Colonic mucosa (tissue), 4 donors: ENCODE results near the gene FRMD3. TPM values are rescaled to one million over a fixed set of nuclear protein-coding genes. Genes with fewer than 3 reads are reported as not detected.
"Not testable (repeated sequence)": the region's sequence is repeated elsewhere in the genome, so short reads cannot be mapped to it uniquely, and the experiment has no call there.

Source experiments
- DNase-seq: peaks from one replicate; pipeline ENCODE4 v3.0.0-alpha.2; 2020
- H3K27ac ChIP-seq: fragments of 200-600 bp; one replicate; pipeline ENCODE4 v1.8.0; 2021
- H3K27me3 ChIP-seq: fragments of 200-600 bp; one replicate; pipeline ENCODE4 v1.8.0; 2021
- H3K36me3 ChIP-seq: fragments of 200-600 bp; one replicate; pipeline ENCODE4 v1.8.0; 2021
- H3K4me1 ChIP-seq: fragments of 200-600 bp; one replicate; pipeline ENCODE4 v1.8.0; 2021; ENCODE audit warnings: mild to moderate bottlenecking
- H3K4me3 ChIP-seq: fragments of 200-600 bp; one replicate; pipeline ENCODE4 v1.8.0; 2021
- H3K9ac ChIP-seq, 2 donors: one replicate each; pipeline ENCODE4 v1.7.0; 2013; ENCODE audit warnings: control low read depth in 2 of 2, low read depth in 2 of 2, low read length in 2 of 2
- H3K9me3 ChIP-seq: fragments of 200-600 bp; one replicate; pipeline ENCODE4 v1.8.0; 2021
- intact Hi-C: fragments of 100-400 bp; cut with DNase I; formaldehyde crosslinking; loops from one replicate; pipeline ENCODE4 v1.14.1; 2022
- total RNA-seq, 2 donors: library from RNA; stranded (reverse); fragmentation: NEBNext Ultra II Directional in 1 of 2; extraction: Animal tissue kit (Norgen Biotek cat#: 25700) in 1 of 2; gene quantifications; one replicate each; pipeline ENCODE4 v1.2.1, GENCODE V29; 2021
- TF ChIP-seq, protein P1 (sequence below): fragments of 200-600 bp; IDR thresholded peaks from one replicate; pipeline ENCODE4 v1.8.0; 2022; ENCODE audit warnings: antibody characterized with exemption, mild to moderate bottlenecking
- donor health status: healthy.
- donor health status: DM: no; HTN: no; CAD: no.
- donor health status: DM: no; HTN: no; CAD: no.

The FRMD3 gene
- total RNA-seq, 2 donors from 2014 or later = 14.7 to 21.3 TPM

DNA sequence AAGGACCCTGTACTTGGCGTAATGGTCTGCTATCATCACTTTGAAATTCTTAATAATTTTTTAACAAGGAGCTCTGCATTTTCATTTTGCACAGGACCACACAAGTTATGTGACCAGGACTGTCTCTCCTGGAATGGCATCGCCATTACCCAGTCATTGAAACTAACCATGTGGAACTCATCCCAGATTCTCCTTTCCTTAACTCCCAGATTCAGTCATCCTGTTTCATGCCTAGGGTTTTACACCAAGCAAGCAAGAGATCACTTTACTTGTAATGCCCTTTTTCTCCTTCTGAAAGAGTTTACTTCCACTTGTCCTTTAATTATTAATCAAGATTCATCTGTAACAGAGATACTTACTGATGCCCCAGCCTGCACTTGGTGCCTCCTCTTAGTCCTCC lies 12.0 kb downstream of the FRMD3 start:
- Histone ChIP-seq H3K36me3 (no peaks in the 10 kb centered on the region), H3K27ac (no peak overlapping the region), H3K4me3 (no peak overlapping the region), H3K4me1 (no peaks in the 10 kb centered on the region), H3K27me3 (no peaks in the 10 kb centered on the region), H3K9me3 (no peaks in the 10 kb centered on the region), H3K9ac (no peak overlapping the region)
- intact Hi-C loops = no loop called here
- TF ChIP-seq, protein P1, sequence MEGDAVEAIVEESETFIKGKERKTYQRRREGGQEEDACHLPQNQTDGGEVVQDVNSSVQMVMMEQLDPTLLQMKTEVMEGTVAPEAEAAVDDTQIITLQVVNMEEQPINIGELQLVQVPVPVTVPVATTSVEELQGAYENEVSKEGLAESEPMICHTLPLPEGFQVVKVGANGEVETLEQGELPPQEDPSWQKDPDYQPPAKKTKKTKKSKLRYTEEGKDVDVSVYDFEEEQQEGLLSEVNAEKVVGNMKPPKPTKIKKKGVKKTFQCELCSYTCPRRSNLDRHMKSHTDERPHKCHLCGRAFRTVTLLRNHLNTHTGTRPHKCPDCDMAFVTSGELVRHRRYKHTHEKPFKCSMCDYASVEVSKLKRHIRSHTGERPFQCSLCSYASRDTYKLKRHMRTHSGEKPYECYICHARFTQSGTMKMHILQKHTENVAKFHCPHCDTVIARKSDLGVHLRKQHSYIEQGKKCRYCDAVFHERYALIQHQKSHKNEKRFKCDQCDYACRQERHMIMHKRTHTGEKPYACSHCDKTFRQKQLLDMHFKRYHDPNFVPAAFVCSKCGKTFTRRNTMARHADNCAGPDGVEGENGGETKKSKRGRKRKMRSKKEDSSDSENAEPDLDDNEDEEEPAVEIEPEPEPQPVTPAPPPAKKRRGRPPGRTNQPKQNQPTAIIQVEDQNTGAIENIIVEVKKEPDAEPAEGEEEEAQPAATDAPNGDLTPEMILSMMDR = no peak
- no peak for DNase-seq

DNA sequence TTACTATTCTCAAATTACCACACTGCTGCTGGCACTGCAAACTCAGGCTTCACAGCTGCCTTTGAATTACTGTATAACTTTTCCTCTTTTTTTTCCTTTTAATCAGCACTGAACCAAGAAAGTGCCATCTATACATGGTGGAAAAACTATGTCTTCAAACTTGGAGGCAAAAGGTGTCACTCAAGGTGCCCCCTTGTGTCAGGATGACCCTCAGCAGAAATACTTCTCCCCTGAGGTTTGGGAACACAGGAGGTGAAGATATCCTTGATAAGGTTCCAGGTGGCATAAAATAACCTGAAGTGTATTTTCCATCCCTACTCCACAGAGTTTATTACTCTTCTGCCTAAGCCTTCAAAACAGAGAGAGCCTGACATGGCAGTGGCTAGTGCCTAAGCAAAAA lies 14.5 kb downstream of the FRMD3 start:
- Histone ChIP-seq H3K27ac (no peak overlapping the region), H3K4me3 (no peak overlapping the region), H3K27me3 (no peaks in the 10 kb centered on the region), H3K36me3 (no peaks in the 10 kb centered on the region), H3K9ac (no peak overlapping the region), H3K4me1 (no peaks in the 10 kb centered on the region), H3K9me3 (no peaks in the 10 kb centered on the region)
- intact Hi-C loops = no loop called here
- TF ChIP-seq, protein P1 = no peak
- no peak for DNase-seq

DNA sequence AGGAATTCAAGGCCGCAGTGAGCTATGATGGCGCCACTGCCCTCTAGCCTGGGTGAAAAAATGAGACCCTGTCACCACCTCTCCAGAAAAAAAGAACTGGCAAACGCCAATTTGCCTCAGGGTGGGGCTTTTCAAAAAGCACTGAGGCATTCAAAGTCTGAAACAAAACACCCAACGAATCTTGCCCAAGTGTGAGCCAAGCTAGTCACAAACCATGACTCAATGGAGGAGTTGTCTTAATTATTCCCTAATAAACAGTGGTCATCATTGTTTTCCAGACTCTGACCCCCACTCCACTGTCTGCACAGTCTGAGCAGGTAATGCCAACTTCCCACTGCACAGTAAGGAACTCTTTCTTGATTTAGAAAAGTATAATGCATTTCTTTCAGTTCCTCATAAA lies 16.8 kb downstream of the FRMD3 start:
- intact Hi-C loops = no loop called here
- H3K9me3 ChIP-seq = no peaks in the 10 kb centered on the region

DNA sequence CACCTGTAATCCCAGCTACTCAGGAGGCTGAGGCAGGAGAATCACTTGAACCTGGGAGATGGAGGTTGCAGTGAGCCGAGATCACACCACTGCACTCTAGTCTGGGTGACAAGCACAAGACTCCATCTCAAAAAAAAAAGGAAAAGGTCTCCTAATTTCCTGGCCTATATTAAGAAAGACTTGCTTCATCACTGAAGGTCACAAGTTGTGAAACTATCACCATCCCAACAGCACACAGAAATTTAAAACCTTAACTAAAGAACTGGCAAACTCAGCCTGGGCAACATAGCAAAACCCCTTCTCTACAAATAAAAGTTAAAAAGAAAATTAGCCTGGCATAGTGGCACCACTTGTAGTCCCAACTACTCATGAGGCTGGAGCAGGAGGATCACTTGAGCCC lies 17.2 kb downstream of the FRMD3 start:
- H3K4me1 ChIP-seq = no peaks in the 10 kb centered on the region

More for the DNA sequence above, 16.8 kb downstream of the FRMD3 start:
- H3K36me3 ChIP-seq = no peaks in the 10 kb centered on the region
- H3K27ac ChIP-seq = no peak overlapping the region
- H3K4me1 ChIP-seq = no peaks in the 10 kb centered on the region
- DNase-seq = no peak
- no peaks in the 10 kb centered on the region for H3K27me3 ChIP-seq
- no peak overlapping the region for H3K4me3 ChIP-seq
- TF ChIP-seq, protein P1 = no peak
- H3K9ac ChIP-seq = no peak overlapping the region

DNA sequence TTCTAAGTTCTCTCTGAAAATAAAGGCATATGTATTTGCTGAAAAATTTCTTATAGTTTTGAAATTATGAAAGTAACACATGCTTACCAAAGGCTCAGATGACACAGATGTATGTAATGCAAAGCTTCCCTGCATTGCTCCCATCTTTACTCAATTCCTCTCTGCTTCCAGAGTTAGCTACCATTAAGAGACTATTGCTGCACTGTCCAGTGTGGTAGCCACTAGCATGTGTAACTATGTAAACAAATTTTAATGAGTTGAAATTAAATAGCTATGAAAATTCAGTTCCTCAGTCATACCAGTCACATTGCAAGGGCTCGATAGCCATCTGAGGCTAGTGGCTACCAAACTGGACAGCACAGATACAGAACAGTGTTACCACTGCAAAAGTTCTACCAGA lies 17.9 kb downstream of the FRMD3 start:
- intact Hi-C loops = no loop called here
- TF ChIP-seq, protein P1 = no peak
- H3K27me3 ChIP-seq = no peaks in the 10 kb centered on the region
- H3K4me3 ChIP-seq = no peak overlapping the region
- H3K9ac ChIP-seq = no peak overlapping the region
- no peaks in the 10 kb centered on the region for H3K9me3 ChIP-seq
- DNase-seq = no peak
- no peak overlapping the region for H3K27ac ChIP-seq
- H3K4me1 ChIP-seq = no peaks in the 10 kb centered on the region
- no peaks in the 10 kb centered on the region for H3K36me3 ChIP-seq

More for the DNA sequence above, 17.2 kb downstream of the FRMD3 start:
- intact Hi-C loops = no loop called here
- H3K9me3 ChIP-seq = no peaks in the 10 kb centered on the region
- H3K9ac ChIP-seq = no peak overlapping the region
- TF ChIP-seq, protein P1 = no peak
- DNase-seq = no peak
- H3K36me3 ChIP-seq = no peaks in the 10 kb centered on the region
- no peak overlapping the region for H3K27ac ChIP-seq
- no peak overlapping the region for H3K4me3 ChIP-seq
- H3K27me3 ChIP-seq = no peaks in the 10 kb centered on the region

DNA sequence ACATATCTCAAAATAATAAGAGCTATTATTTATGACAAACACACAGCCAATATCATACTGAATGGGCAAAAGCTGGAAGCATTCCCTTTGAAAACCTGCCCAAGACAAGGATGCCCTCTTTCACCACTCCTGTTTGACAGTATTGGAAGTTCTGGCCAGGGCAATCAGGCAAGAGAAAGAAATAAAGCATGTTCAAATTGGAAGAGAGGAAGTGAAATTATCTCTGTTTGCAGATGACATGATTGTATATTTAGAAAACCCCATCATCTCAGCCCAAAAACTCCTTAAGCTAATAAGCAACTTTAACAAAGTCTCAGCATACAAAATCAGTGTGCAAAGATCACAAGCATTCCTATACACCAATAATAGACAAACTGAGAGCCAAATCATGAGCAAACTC lies 20.2 kb downstream of the FRMD3 start:
- H3K9ac ChIP-seq, H3K27ac ChIP-seq, H3K27me3 ChIP-seq, H3K9me3 ChIP-seq, DNase-seq, H3K4me3 ChIP-seq, H3K4me1 ChIP-seq, H3K36me3 ChIP-seq, intact Hi-C loops: not testable (repeated sequence)
